Testis (tissue), 2 donors: ENCODE data around the gene GTPBP4.

Source experiments
- POLR2A ChIP-seq: fragments of 450-650 bp; IDR thresholded peaks from one replicate; pipeline ENCODE4 v1.6.1; 2017; ENCODE audit warnings: antibody characterized with exemption, mild to moderate bottlenecking, moderate library complexity
- TF ChIP-seq, protein P1 (sequence below), 3 experiments: fragments of 450-650 bp in 2 of 3; fragments of 200-600 bp in 1 of 3; sonication (generic) in 1 of 3; IDR thresholded peaks; one replicate each; pipeline ENCODE4 v1.5.1; 2016 to 2019; ENCODE audit warnings: antibody characterized with exemption in 3 of 3, mild to moderate bottlenecking in 2 of 3, moderate library complexity in 1 of 3

DNA sequence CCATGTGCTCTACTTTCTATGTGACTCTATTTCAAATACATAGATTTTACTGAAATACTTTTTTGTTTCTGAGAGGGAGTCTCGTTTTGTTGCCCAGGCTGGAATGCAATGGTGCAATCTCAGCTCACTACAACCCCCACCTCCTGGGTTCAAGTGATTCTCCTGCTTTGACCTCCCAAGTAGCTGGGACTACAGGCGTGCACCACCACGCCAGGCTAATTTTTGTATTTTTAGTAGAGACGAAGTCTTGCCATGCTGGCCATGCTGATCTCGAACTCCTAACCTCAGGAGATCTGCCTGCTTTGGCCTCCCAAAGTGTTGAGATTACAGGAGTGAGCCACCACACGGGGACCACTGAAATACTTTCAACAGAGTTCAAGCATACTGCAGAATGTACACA, 57.2 kb downstream of the GTPBP4 start:
- TF ChIP-seq, protein P1, sequence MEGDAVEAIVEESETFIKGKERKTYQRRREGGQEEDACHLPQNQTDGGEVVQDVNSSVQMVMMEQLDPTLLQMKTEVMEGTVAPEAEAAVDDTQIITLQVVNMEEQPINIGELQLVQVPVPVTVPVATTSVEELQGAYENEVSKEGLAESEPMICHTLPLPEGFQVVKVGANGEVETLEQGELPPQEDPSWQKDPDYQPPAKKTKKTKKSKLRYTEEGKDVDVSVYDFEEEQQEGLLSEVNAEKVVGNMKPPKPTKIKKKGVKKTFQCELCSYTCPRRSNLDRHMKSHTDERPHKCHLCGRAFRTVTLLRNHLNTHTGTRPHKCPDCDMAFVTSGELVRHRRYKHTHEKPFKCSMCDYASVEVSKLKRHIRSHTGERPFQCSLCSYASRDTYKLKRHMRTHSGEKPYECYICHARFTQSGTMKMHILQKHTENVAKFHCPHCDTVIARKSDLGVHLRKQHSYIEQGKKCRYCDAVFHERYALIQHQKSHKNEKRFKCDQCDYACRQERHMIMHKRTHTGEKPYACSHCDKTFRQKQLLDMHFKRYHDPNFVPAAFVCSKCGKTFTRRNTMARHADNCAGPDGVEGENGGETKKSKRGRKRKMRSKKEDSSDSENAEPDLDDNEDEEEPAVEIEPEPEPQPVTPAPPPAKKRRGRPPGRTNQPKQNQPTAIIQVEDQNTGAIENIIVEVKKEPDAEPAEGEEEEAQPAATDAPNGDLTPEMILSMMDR (IDR thresholded peaks at IDR 0.05), result no peak
- no peak for TF ChIP-seq POLR2A
